ENCODE results near the gene FKBP9.

DNA sequence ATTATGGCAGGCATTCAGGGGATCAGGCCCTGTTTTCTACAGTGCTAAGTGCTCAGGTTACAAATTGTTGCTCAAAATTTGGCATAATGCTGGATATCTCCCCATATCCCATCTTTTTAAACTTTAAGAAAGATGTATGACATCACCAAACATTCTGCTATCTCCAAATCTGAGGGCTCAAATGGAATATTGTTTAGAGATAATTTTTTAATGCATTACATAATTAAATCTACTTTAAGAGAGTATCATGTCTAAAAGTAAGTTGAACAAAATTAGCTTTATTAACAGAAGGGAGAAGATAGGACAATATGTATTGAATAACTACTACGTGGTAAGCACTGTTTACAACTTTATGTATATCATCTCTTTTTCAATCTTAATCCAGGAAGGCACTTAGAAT, 91.5 kb downstream of the FKBP9 start:
- TF ChIP-seq CTCF (IDR thresholded peaks at IDR 0.05) = no peak
- TF ChIP-seq POLR2A (IDR thresholded peaks at IDR 0.05) = no peak

Measured in heart left ventricle (tissue), 13 donors.